Measurements from ENCODE around the gene GALNS. TPM values are rescaled to one million over a fixed set of nuclear protein-coding genes. Genes with fewer than 3 reads are reported as not detected.
"Not testable (repeated sequence)": the region's sequence is repeated elsewhere in the genome, so short reads cannot be mapped to it uniquely, and the experiment has no call there.

GALNS gene
- total RNA-seq, 3 donors from 2014 or later, result 20.6 to 24.1 (median 21.1) TPM

DNA sequence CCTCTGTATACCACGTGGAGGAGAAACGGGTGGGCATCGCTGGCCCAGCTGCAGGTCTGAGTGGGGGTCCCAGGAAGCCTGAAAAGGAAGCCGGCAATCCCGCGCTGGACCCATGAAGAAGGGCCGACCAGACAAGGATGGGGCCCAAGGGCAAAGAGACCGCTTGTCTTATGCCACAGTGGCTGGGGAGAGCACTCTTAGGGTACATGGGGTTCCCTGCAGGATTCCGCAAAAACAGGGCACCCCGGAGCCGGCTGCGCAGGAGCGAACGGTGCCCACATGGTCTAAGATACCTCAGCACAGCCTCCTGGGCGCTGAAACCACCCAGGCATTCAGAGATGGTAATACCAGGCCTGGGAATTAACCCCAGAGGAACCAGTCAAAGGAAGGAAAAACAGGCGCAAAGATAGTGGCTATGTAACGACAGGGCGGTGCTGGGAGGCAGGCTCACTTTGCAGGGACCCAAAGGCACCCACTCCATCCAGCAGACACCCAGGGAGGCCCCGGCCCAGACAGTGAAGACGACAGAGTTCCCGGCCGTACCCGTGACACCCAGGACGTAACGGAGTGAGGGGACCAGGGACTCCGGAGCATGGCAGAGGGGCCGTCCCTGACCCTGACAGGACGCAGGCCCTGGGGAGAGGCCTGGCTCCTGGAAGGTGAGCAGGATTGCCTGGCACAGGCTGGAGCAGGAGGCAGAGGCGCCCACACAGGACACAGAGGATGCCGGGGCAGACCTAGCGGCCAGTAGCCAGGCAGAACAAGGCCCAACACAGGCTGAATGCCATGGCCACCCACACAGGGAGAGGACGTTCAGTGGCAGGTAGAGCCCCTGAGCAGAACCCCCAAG lies 82.0 kb downstream of the GALNS start:
- Mint-ChIP-seq H3K9me3 (no peaks in the 10 kb centered on the region), H3K27me3 (ENCODE audit: low read depth) (no peaks in the 10 kb centered on the region), H3K4me1 (ENCODE audit: low read depth) (peaks cover 23% of the 10 kb centered on the region), H3K36me3 (ENCODE audit: insufficient read depth) (no peaks in the 10 kb centered on the region), H3K4me3 (no peak overlapping the region)
- no peak for DNase-seq
- no peak for ATAC-seq

GRCh38 chr16:88773812-88774291 lies 82.9 kb downstream of the GALNS start:
- Mint-ChIP-seq H3K4me3 (no peak overlapping the region), H3K9me3 (no peaks in the 10 kb centered on the region), H3K4me1 (ENCODE audit: low read depth) (peaks cover 25% of the 10 kb centered on the region), H3K27me3 (ENCODE audit: low read depth) (no peaks in the 10 kb centered on the region), H3K36me3 (ENCODE audit: insufficient read depth) (no peaks in the 10 kb centered on the region)
- DNase-seq (no peak), ATAC-seq (no peak)

- Mint-ChIP-seq H3K4me3 (no peak overlapping the region), H3K27me3 (ENCODE audit: low read depth) (no peaks in the 10 kb centered on the region), H3K9me3 (no peaks in the 10 kb centered on the region), H3K36me3 (ENCODE audit: insufficient read depth) (no peaks in the 10 kb centered on the region), H3K4me1 (ENCODE audit: low read depth) (peaks cover 23% of the 10 kb centered on the region)
- DNase-seq (no peak), ATAC-seq (no peak)
These were observed 83.6 kb downstream of the GALNS start for GRCh38 chr16:88772871-88773811.

- DNase-seq; H3K36me3 Mint-ChIP-seq (ENCODE audit: insufficient read depth); H3K4me3 Mint-ChIP-seq; ATAC-seq; H3K9me3 Mint-ChIP-seq; H3K27me3 Mint-ChIP-seq (ENCODE audit: low read depth): not testable (repeated sequence)
- H3K4me1 Mint-ChIP-seq (ENCODE audit: low read depth), result peaks cover 28% of the 10 kb centered on the region
These were observed 85.0 kb downstream of the GALNS start for GRCh38 chr16:88771781-88772180.

DNA sequence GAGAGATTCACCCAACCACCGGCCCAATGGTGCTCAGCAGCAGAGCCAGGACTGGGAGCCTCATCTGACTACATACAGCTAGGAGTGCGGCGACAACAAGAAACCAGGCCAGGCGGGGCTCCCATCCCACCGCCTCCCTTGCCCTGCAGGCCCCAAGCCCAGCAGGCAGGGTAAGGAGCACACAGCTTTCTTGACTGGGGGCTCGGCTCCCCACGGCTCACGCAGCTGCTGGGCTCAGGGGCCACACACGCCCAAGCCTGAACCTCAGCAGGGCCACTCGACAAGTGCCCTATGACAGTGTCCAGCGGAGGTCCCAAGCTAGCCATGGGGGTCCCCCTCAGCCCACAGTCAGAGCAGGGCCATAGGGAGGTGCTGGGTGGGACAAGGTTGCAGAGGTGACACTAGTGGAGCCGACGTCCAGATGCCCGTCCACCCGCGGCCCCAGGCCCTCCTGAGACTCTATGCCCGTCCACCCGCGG lies 85.4 kb downstream of the GALNS start:
- DNase-seq, result no peak
- Mint-ChIP-seq H3K36me3 (ENCODE audit: insufficient read depth) (no peaks in the 10 kb centered on the region), H3K27me3 (ENCODE audit: low read depth) (no peaks in the 10 kb centered on the region), H3K4me3 (no peak overlapping the region), H3K4me1 (ENCODE audit: low read depth) (peaks cover 29% of the 10 kb centered on the region), H3K9me3 (no peaks in the 10 kb centered on the region)
- no peak for ATAC-seq

- peak; percentile 63 to 75 for ATAC-seq
- Mint-ChIP-seq H3K27me3 (ENCODE audit: low read depth) (no peaks in the 10 kb centered on the region), H3K4me1 (ENCODE audit: low read depth) (peaks cover 34% of the 10 kb centered on the region), H3K36me3 (ENCODE audit: insufficient read depth) (no peaks in the 10 kb centered on the region), H3K9me3 (no peaks in the 10 kb centered on the region), H3K4me3 (no peak overlapping the region)
- no peak for DNase-seq
These were observed 86.1 kb downstream of the GALNS start for GRCh38 chr16:88770461-88771293.

- Mint-ChIP-seq H3K27me3 (ENCODE audit: low read depth) (no peaks in the 10 kb centered on the region), H3K4me1 (ENCODE audit: low read depth) (peaks cover 35% of the 10 kb centered on the region), H3K9me3 (no peaks in the 10 kb centered on the region), H3K4me3 (no peak overlapping the region), H3K36me3 (ENCODE audit: insufficient read depth) (no peaks in the 10 kb centered on the region)
- no peak for DNase-seq
- ATAC-seq, result peak; percentile 48 to 51
These were observed 86.9 kb downstream of the GALNS start for GRCh38 chr16:88769617-88770460.

GRCh38 chr16:88768071-88768783 lies 88.5 kb downstream of the GALNS start:
- ATAC-seq, result no peak
- Mint-ChIP-seq H3K9me3 (no peaks in the 10 kb centered on the region), H3K4me1 (ENCODE audit: low read depth) (peaks cover 38% of the 10 kb centered on the region), H3K4me3 (no peak overlapping the region), H3K27me3 (ENCODE audit: low read depth) (no peaks in the 10 kb centered on the region), H3K36me3 (ENCODE audit: insufficient read depth) (no peaks in the 10 kb centered on the region)
- DNase-seq, result no peak

- DNase-seq (no peak), ATAC-seq (no peak)
- H3K36me3 Mint-ChIP-seq (ENCODE audit: insufficient read depth), result no peaks in the 10 kb centered on the region
- no peaks in the 10 kb centered on the region for H3K9me3 Mint-ChIP-seq
- H3K4me1 Mint-ChIP-seq (ENCODE audit: low read depth), result peaks cover 36% of the 10 kb centered on the region
- no peak overlapping the region for H3K4me3 Mint-ChIP-seq
- H3K27me3 Mint-ChIP-seq (ENCODE audit: low read depth), result no peaks in the 10 kb centered on the region
These were observed 89.1 kb downstream of the GALNS start for GRCh38 chr16:88767546-88768070.

DNA sequence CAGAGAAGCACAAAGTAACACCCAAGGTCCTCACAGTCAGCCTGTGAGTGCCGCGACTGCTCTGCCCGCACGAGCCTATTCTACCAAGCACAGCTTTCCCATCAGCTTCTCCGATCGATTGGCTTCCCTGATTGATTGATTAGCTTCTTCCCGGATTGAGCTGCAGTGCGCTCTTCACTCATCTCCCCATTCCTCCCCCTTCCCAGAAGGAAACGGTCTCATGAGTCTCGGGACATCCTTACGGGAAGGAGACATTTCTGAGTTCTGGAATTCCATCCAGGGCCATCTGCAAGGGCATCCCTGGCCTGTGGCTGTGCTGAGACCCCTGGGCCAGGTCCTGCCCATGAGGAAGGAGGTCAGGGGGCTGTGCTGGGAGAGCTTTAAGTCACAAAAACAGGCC lies 89.8 kb downstream of the GALNS start:
- Mint-ChIP-seq H3K27me3 (ENCODE audit: low read depth) (no peaks in the 10 kb centered on the region), H3K4me1 (ENCODE audit: low read depth) (peaks cover 36% of the 10 kb centered on the region), H3K9me3 (no peaks in the 10 kb centered on the region), H3K4me3 (no peak overlapping the region), H3K36me3 (ENCODE audit: insufficient read depth) (no peaks in the 10 kb centered on the region)
- ATAC-seq (no peak), DNase-seq (no peak)

- H3K27me3 Mint-ChIP-seq (ENCODE audit: low read depth), result no peaks in the 10 kb centered on the region
- peaks cover 35% of the 10 kb centered on the region for H3K4me1 Mint-ChIP-seq (ENCODE audit: low read depth)
- DNase-seq (no peak), ATAC-seq (no peak)
- no peak overlapping the region for H3K4me3 Mint-ChIP-seq
- no peaks in the 10 kb centered on the region for H3K36me3 Mint-ChIP-seq (ENCODE audit: insufficient read depth)
- H3K9me3 Mint-ChIP-seq, result no peaks in the 10 kb centered on the region
These were observed 91.8 kb downstream of the GALNS start for GRCh38 chr16:88764913-88765349.

DNA sequence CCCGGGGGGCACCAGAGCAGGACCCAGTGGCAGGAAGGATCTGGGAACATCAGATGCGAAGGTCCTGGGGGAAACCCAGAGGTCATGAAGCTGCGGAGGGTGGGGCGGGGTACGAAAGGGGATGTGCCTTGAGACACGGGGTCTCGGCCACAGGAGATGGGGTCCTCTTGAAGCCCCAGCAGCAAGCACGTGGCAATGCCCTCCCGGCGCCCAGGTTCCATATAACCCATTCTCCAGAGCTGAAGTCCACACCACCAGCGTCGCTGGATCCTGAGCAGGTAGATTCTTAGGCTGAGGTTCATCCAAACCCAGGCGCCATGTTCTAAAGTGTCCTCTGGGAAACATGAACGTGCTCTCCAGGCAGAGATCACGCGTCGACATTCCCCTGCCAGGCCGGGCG lies 92.7 kb downstream of the GALNS start:
- no peak overlapping the region for H3K4me3 Mint-ChIP-seq
- ATAC-seq (no peak), DNase-seq (no peak)
- H3K4me1 Mint-ChIP-seq (ENCODE audit: low read depth), result peaks cover 35% of the 10 kb centered on the region
- no peaks in the 10 kb centered on the region for H3K27me3 Mint-ChIP-seq (ENCODE audit: low read depth)
- H3K9me3 Mint-ChIP-seq, result no peaks in the 10 kb centered on the region
- no peaks in the 10 kb centered on the region for H3K36me3 Mint-ChIP-seq (ENCODE audit: insufficient read depth)
